GM19467 (cell line): ENCODE measurements around the gene ALX4.

ENCODE experiments used
- ATAC-seq: cut with Tn5 transposase; IDR thresholded peaks from one replicate; pipeline ENCODE4 v1.9.1; 2021; ENCODE audit warnings: mild to moderate bottlenecking, moderate library complexity; ENCODE audit not compliant: unreplicated experiment

ALX4 gene

DNA sequence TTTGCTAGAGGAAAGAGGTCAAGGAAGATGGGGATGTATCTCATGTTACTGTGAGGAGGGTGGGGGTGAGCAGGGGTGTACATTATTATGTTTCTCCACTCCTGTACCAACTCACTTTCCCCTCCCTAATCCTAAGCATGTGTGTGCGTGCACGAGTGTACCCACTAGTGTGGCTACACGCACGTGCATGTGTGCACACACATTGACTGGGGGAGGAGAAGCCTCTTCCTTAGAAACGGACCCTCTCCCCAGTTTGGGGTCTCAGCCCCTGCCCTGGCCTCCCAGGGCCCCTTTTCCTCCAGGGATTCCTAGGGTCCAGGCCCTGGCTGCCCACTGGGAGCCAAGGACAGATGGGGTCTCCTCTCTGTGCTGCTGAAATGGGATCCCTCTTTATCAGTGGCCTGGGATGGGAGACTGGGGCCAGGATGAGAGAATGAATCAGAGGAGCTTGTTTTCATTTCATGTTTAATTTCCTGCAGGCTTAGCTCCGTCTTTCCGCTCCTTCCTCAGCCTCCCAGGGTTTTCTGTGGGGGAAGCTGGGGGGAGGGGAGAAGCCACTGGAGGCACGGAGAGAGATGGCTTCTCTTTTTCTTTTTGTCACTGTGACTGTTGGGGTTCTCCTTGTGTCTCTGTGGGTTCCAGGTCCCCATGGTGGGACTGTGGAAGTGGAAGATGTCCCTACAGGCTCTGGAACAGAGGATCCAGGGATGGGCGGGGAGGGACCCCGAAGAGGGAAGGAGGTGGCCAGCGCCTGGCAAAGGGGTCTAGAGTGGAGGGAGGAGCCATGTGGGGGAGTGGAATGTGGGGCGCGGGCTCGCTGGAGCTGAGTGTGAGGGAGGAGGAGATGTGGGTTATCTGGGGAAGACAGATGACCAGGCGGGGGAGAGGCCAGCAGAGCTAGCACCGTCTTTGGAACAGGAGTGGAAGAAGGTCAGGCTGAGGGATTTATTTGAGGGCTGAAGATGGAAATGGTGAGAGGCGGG is 40.3 kb downstream of the ALX4 start:
- ATAC-seq, result no peak

DNA sequence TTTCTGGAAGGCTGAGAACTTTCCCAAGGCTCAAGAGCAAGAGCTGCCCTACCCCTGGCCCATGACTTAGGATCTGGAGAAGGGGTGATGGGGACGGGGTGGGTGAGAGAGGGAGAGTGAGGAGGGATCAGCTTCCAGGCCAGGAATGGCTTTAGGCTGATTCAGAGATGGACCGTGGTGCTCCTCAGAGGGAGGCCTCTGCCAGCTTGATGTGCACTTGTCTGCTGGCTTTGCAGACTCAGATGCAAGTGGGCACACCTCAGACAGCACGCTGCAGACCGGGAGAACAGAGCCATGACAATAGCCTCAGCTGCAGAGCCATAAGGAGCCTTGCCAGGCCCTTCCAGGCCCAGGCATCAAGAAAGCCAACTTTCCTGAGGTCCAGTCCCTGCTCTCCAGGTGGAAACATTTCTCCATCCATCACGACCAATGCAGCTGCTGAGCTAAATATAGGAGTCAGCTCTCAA is 41.3 kb downstream of the ALX4 start:
- ATAC-seq, result no peak

DNA sequence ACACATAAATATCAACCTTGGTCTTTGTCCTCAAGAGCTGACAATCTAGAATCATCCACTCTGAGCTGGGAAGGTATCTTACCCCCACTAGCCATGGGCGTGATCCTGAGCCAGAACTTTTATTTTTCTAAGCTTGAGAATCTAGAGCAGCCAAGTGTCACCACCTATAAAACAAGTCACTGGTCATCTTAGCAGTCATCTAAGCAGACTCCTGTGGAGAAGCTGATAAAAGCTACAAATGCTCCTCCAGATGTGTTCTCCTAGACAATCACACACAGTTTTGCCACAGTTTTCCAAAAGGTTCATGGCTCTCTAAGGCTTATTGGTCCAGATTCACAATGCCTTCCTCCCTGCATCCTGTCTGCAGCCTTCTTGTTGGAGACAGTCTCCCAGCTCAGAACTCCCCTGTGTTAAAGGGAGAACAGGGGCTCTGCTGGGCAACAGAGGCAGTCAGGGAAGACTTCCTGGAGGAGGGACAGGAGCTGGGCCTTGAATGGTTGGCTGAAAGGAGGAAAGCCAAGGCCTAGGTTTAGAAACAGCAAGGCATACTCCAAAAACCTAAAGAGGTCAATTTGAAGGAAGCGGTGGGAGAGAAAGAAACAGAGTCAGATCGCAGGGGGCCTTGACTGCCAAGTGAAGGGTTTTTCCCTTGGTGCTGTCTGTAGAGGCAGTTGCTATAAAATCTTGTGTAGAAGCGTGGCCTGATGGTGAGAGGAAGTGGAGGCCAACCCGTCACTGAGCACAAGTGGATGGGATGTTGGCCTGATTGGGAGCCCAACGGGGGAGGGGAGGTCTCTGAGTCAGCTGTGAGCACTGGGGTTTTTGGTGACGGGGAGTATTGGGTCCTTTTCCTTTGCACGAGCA is 42.0 kb downstream of the ALX4 start:
- no peak for ATAC-seq

DNA sequence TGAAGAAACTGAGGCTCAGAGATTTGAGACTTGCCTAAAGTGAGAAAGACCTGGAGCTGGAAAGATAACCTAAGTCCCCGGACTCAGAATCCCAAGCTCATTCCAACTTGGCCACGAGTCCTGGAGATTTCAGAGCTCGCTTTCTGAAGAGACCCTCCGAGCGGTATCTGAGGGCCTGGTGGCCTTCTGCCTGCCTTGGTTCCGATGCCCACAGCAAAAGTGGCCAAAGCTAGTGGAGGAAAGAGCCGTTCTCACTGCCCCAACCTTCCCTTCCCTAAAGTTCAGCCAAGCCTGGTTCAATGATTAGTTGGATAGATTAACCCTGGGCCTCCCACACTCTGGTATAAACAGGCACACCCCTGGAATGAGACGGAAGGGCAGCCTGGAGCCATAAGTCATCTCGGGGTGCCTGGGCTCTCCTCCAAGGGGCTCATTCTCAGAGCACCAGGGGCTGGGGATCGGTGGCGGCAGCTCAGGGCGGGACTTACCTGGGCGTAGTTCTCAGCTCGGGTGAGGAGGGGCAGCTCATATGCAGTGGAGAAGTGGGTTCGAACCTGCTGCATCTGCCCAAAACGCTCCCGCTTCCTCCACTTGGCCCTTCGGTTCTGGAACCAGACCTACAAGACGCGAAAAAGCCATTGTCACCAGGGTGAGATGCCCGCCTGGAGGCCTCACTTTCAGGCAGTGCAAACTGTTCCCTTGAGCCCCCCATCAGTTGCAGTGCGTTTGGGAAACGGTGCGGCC is 42.8 kb downstream of the ALX4 start:
- no peak for ATAC-seq

DNA sequence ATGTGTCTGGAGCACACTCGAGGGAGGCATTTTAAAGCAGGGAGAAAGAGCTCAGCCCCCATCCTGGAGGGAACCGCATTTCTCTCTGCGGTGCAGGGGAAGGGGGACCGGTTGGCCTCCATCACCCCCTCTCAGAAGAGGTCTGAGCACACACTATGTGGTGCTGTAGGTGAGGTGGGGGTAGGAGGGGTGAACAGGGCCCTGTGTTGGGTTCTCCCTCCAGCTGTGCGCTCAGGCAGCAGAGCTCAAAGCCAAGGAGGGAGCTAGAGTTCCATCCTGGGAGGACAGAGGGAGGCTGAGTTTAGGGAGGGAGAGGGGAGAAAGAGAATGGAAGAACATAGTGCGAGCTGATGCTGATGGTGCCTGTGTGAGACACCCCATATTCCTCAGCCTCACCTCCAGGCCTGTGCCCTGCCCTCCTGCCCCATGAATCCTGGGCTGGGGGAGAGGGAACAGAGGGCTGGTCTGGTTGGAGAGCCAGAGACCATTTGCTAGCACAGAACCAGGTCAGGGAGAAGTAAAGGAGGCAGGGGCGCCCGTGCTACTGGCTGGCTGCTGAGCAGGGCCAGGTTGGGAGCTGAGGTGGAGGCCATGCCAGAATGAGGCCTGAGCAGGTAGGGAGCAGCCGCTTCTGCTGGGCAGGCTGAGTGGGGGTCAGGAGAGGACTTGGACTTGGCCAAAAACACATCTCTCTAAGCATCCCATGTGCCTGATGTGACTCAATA is 43.7 kb downstream of the ALX4 start:
- no peak for ATAC-seq

DNA sequence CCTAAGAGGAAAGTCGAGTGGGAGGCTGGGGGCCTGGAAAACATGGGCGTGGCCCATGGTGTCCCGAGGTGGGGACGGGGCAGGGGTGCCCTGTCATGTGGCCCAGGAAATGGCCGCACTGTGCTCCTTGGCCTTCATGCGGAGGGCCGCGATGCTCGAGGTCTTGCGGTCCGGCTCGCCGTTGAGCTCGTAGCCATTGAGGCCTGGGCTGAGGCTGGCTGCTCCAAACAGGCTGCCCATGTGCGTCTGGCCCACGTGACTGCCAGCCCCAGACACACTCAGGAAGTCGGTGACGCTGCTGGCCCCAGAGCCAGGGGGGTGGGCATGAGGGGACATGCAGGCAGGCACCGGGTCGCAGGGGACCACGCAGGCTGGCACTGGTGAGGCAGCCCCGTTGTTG is 45.2 kb downstream of the ALX4 start:
- no peak for ATAC-seq

DNA sequence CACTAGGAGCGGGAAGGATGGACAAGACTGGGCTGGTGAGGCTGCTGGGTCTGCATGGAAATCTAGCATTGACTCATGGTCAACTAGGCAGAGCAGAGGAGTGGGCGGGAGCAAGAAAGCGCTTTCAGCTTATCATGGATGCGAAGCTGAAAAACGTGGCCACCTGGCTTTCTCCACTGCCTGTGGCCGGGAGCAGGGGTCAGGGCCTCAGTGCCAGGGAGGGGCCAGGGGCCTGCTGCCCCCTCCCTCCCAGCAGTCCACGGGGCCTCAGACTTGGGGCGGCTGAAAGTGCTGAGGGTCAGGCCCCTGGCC is 45.5 kb downstream of the ALX4 start:
- ATAC-seq, result no peak

DNA sequence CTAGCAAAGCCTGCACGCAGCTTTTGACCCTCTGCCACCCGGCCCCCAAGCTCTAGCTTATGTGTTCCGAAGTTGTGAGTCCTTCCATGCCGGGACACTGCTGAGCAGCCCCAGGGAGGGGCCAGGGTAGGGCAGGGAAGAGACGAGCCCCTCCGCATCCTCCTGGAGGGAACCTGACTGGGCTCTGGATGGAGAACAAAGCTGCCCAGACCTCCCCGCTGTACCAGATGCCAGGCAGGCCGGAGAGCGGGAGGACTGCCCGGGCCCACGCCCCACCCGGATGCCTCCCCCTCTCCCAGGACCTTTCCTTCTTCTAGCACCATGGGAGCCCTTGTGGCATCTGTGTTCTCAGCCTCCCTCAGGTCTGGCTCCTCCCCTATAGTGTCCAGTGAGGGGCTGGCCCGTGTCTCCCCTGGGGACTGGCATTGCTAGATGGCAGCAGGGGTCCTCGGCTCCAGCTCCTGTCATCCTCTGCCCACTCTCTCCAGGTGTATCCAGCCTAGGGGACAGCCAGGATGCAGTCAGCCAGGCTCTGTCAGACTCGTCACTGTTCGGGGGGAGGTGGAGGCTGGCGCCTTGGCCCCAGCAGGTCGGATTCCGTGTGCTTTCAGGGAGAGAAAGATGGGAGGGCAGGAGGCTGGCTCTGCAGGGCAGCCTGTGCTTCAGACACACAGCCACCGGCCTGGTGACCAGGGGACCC is 46.1 kb downstream of the ALX4 start:
- ATAC-seq, result no peak

DNA sequence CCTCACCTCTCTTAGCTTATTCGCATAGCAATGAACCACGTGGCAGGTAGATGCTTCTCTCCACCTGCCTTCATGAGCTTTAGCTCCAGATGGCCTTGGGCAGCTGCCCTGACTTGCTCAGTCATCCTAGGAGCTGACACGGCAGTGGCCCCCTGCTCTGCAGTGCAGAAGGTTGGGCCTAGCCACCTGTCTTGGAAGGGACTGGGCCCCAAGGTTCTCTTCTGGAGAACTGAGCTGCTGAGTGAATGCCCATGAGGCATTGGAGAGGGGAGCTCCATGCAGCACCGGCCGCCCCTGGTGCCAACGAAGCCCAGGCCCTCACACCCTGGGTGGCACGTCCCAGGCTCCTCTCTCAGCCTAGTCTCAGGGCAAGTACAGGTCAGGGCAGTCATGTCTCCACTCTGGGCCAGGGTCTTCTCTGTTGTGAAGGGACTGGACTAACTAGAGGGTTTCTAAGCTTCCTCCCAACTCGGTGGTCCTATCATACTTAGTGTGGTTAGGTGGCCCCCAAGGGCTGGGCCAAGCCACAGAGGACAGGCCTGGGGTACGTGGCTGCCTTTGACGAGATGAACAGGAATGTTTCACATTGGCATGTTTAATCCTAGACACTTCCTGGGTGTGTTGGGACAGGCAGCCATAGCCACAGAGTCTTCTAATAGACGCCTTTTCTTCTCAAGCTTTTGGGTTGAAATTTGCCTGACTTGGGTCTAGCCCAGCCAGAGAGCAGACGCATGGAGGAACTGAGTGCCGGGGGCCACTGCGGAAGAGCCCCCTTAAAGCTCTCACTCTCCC is 47.9 kb downstream of the ALX4 start:
- ATAC-seq, result no peak

DNA sequence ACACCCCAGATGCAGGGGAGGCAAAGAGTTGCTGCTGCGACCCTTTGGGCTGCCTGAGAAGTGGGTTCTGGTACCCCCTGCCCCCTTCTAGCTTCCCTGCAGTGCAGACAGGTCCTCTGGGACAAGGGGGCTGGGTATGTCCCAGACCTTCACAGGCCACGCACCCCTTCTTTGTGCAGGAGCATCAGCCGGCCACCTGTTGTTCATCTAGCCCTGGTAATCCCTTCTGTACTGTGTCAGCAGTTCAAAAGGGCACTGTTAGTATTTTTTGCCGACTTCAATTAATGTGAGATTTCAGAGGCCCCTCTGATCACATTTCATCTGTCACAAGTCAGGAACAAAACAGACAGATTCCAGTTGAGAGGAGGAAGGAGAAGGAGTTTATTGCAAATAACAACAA is 49.9 kb downstream of the ALX4 start:
- no peak for ATAC-seq

DNA sequence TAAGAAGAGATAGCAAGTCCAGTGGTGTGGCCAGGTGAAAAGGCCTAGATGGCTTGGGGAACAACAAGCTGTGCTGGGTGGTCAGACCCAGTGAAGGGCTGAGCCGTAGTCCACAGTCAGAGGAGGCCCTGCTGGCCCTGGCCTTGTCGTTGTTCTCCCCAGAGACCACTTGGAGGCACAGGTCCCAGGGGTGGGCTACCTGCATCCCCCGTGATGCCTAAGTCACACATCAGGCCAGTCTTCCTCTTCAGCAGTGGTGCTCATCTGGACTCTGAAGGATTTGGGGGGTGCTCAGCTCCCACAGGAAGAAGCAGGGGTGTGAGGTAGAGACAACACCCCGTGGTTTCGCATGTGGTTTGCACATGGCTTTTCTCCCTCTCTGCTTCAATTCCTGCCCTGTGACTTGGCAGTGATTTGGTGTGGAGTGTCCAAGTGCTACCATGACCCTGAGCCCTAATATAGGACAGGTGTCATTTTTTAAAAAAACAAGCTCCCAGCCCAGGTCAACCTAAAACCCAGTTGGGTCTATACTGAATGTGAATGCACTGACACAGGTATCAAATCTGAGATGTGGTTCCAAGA is 51.0 kb downstream of the ALX4 start:
- ATAC-seq, result no peak

DNA sequence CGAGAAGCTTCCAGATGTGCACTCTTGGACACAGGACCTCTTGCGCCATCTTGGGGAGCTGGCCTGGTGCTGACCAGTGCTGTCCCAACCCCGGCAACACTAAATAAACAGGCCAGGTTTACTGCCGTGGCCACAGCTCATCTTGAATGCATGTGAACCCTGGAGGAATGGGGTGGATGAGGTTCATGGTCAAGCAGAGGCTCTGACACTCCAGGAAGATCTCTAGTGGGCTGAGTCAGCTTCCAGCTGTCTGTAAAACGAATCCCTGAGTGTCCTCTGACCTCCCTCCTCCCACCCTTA is 51.8 kb downstream of the ALX4 start:
- ATAC-seq, result no peak

DNA sequence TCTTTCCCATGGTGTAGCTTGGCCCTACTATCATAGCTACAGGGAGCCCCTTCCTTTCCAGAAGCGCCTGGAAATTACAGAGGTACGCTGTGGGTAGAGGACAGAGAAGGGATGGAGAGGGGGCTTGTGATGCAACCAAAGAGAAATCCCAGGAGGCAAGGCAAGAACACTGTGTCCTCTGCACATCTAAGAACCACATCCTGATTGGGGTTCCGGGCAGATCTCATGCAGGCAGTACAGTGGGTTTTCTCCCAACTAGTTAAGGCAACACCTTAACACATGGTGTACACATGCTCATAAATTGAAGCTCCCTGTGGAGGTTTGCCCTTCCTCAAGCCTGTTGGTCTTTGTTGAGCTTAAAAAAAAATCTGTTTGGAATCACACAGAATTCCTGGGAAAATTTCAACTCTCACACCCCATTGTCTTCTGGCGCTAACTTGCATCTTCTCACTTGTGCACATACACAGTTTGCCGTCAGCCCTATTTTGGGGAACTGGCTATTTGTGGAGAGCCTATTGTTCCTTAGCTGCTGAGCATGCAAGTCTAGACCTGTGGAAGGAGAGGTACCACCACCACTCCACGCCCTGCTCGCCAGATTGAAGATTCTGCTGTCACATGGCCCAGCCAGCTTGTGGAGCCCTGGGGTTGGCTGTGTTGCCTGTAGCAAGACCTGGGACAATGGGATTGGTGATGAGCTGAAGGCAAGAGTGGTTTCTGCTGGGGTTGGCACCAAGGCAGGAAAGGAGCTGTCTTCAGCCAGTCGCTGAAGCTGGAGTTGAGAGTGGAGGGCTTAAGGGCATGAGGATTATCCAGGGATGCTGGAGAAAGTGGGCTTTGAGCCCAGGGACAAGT is 52.4 kb downstream of the ALX4 start:
- no peak for ATAC-seq

DNA sequence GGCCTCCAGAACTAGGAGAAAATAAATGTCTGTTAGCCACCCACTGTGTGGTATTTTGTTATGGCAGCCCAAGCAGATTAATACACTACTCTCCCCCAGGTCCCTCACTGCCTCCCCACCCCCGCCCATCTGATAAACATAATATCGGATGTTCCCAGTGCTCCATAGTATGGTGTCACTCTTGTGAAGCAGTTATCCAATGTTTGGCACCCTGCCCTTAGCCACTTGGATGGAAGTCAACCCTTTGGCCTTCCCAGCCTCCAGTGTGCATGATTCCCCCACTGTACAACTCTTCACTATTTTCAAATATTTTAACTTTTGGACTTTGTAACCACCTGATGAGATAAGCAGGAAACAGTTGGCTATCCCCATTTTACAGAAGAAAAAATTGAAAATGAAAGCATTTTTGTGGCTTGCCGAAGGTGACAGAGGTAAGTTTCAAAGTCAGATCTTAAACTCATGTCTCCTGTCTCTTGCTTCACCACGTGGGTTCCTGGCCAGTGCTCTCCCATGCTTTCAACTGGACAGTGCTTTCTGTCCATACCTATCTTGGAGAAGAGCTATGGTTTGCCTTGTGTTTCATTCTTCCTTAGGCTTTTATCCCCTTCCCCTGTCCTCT is 53.2 kb downstream of the ALX4 start:
- ATAC-seq, result no peak

DNA sequence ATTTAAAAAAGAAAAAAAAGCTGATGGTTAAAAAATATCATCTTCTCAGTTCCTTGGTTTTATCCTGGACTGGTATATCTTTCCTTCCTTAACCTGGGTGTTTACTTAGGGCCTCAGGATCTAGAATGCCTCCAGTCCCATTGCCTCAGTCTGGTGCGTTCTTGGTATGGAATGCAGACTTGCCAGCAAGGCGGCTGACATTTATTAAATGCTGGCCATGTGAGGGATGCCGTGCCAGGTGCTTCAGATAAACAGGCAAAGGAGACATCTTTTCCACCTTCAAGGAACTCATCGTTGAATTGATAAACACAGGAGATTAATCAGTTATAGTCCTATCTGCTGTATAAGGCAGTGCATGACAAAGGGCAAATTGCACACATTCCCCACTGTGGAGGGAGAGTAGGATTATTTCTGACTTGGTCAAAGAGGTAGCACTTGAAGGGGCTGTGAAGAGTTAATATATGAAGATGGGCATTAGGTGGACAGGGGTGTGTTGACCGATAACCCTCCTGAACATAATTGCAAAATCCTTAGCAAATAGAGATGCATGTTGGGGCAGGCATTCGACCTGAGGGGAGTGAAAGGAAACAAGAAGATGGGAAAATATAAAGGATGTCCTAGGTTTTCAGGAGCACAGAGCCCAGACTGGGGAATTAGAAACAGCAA is 54.4 kb downstream of the ALX4 start:
- no peak for ATAC-seq

DNA sequence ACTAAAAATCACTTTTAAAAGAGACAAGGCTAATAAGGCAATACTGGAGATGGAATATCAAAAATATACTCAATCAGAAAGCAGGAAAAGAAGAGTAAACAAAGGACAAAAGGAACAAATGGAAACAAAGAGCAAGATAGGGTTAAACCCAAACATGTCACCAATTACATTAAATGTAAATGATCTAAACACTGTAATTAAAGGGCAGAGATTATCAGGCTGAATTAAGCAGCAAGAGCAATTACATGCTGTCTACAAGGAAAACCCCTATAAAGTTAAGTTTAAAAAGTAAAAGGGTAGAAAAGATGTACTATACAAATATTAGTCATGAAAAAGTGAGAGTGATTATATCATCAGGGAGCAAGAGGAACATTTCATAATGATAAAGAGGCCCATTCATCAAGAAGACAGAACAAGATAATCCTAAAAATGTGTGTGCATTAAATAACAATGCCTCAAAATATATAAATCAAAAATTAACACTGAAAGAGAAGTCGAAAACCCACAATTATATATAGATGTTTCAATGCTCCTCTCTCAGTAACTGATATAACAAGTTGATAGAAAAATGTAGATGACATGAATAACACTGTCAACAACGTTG is 56.8 kb downstream of the ALX4 start:
- ATAC-seq, result no peak

DNA sequence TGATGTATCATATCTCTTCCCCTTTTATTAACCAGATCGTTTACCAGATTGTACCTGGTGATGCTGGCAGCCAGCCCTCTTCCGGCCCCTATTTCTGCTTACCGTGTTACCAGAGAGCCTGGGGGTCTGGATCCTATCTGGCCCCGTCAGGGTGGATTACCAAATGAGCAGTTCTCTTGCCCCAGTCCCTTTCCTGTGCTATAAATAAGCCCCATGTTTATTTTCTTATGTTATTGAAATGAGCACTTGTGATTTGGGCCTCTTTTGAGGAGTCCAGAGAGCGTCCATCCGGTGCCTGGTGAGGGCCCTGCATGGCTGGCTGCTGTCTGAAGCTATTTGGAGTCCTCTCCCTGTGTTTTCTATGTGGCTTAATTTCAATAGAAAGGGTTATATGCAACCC is 59.5 kb downstream of the ALX4 start:
- ATAC-seq, result no peak
